T-helper 1 cell treated with Interleukin-12 subunit alpha and Interleukin-12 subunit beta and Interleukin-4 antibody, amounts not matched to agents 30 μg/mL and 1 μg/mL, for 36 hours (primary cell): Measurements from ENCODE around the gene KDSR.

ENCODE experiments used
- H3K27ac Mint-ChIP-seq: one replicate; pipeline ENCODE4 v1.8.0; 2021; ENCODE audit warnings: mild to moderate bottlenecking, mixed read lengths
- H3K27me3 Mint-ChIP-seq: one replicate; pipeline ENCODE4 v1.8.0; 2021; ENCODE audit warnings: low read depth, mixed read lengths
- H3K36me3 Mint-ChIP-seq: one replicate; pipeline ENCODE4 v1.8.0; 2021; ENCODE audit warnings: low read depth, mixed read lengths
- H3K4me1 Mint-ChIP-seq: one replicate; pipeline ENCODE4 v1.8.0; 2021; ENCODE audit warnings: low read depth, mixed read lengths
- H3K4me3 Mint-ChIP-seq: one replicate; pipeline ENCODE4 v1.8.0; 2021; ENCODE audit warnings: mild to moderate bottlenecking, moderate library complexity, mixed read lengths
- H3K9me3 Mint-ChIP-seq: one replicate; pipeline ENCODE4 v1.8.0; 2021; ENCODE audit warnings: mixed read lengths

Gene KDSR, protein sequence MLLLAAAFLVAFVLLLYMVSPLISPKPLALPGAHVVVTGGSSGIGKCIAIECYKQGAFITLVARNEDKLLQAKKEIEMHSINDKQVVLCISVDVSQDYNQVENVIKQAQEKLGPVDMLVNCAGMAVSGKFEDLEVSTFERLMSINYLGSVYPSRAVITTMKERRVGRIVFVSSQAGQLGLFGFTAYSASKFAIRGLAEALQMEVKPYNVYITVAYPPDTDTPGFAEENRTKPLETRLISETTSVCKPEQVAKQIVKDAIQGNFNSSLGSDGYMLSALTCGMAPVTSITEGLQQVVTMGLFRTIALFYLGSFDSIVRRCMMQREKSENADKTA

DNA sequence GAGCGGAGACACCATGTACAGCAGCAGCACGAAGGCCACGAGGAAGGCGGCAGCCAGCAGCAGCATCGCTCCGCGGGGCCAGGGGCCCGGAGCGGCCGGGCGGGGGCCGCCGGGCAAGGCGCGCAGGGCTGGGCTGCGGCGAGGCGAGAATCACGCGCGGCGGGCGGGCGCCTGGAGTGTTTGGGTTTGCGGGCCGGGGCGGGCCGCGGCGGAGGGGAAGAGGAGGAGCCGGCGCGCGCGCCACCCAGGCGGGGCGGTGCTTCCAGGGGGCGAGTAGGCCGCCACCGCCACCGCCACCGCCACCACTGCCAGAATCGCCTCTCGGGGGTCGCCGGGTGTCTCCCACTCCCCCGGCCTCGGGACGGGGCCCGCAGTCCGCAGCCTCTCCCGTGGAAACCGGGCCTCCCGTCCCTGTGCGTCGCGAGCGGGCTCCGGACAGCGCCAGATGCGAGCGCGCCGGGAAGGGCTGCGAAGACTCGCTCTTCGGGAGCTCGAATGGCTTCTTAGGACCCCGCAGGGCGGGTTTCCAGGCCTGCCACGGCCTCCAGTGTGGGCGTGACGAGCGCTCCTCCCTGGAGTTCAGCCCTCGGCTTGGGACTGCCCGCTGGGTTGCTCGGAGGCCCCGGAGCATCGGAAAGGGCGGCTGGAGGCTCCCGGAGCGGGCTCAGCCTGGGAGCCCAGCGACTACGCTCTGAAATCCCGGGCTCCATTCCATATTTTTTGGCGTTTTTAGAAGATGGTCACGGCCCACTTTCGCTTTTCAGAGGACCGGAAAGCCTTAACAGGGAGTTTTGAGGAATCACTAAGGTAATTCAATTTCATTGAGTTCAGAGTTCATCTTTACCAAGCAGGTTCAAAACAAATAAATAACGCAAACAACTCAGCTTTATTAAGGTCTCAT is at the start of gene KDSR:
Gene KDSR, minus strand, starts transcription at position 154 of the 901 bp plus-strand sequence. Its CDS starts 88 bp downstream, at position 66.
- H3K4me3 Mint-ChIP-seq, result peak within 1 kb of the TSS; percentile 91
- H3K9me3 Mint-ChIP-seq, result peaks cover 16% of the 10 kb centered on the region
- peaks cover 28% of the 10 kb centered on the region for H3K4me1 Mint-ChIP-seq
- H3K36me3 Mint-ChIP-seq, result peaks cover 15% of the 10 kb centered on the region
- no peaks in the 10 kb centered on the region for H3K27me3 Mint-ChIP-seq
- H3K27ac Mint-ChIP-seq, result peak within 1 kb of the TSS; percentile 82

- H3K9me3 Mint-ChIP-seq, result no peaks in the 10 kb centered on the region
- no peak overlapping the region for H3K4me3 Mint-ChIP-seq
- no peaks in the 10 kb centered on the region for H3K27me3 Mint-ChIP-seq
- H3K4me1 Mint-ChIP-seq, result peaks cover 39% of the 10 kb centered on the region
- H3K27ac Mint-ChIP-seq, result no peak overlapping the region
- peaks cover 38% of the 10 kb centered on the region for H3K36me3 Mint-ChIP-seq
These were observed 45.9 kb upstream of the KDSR start for GRCh38 chr18:63412953-63413352.

DNA sequence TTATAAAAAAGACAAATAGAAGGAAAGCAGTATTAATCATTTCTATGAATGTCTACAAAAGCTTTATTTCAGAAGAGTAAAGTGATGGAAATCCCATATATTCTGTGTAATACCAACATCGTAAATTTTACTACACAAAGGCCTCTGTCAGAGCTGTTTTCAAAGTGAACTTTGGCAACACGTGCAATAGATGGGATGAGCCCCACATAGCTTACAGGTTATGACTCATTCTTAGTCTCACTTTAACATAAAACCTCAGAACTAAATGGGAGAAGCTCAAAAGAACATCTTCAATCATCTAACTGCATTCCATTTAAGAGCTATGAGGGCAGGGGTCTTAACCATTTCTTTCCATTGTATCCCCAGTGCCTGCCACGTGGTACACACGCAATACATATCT is 43.8 kb upstream of the KDSR start:
- H3K27ac Mint-ChIP-seq, result peak overlapping the region; percentile 13
- H3K4me3 Mint-ChIP-seq, result no peak overlapping the region
- H3K9me3 Mint-ChIP-seq, result no peaks in the 10 kb centered on the region
- H3K27me3 Mint-ChIP-seq, result no peaks in the 10 kb centered on the region
- H3K4me1 Mint-ChIP-seq, result peaks cover 46% of the 10 kb centered on the region
- H3K36me3 Mint-ChIP-seq, result peaks cover 51% of the 10 kb centered on the region

DNA sequence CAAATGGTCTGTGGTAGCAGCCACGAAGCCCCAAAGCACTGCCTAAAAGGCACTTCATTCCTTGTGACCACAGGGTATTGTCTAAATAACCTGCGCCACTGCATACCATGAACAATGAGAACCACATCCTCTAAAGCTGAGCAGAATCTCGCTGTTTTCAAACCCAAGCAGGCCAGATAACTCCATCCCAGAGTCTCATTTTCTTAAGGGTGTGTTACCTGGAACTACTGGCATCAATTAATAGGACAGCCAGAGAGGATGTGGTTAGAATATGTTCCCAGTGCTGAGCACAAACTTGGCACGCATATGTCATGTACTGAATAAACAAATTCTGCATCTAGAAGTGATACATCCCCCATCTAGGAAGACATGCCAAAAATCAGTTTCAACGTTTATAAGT is 42.3 kb upstream of the KDSR start:
- Mint-ChIP-seq H3K4me3 (no peak overlapping the region), H3K27ac (peak overlapping the region; percentile 59), H3K36me3 (peaks cover 48% of the 10 kb centered on the region), H3K9me3 (no peaks in the 10 kb centered on the region), H3K4me1 (peaks cover 41% of the 10 kb centered on the region), H3K27me3 (no peaks in the 10 kb centered on the region)

DNA sequence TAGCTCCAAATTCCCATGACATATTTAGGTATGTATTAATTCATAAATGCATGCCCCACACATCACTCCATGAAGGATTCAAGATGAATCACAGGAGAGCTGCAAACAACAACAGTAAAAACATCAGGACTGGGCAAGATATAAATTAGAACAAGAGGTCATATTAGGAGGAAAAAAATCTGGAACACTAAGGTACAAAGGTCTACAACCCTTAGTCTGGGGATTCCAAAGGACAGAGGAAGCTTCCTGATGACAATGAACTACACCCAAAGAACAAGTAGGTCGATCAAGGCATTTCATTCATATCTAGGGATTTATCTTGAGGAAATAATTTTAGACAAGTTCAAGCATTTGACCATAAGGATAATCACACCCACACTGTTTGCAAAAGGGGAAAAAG is 40.7 kb upstream of the KDSR start:
- H3K36me3 Mint-ChIP-seq, result peaks cover 52% of the 10 kb centered on the region

GRCh38 chr18:63405986-63406385 is 39.0 kb upstream of the KDSR start:
- no peaks in the 10 kb centered on the region for H3K9me3 Mint-ChIP-seq
- H3K36me3 Mint-ChIP-seq, result peaks cover 59% of the 10 kb centered on the region
- no peak overlapping the region for H3K27ac Mint-ChIP-seq
- H3K4me3 Mint-ChIP-seq, result no peak overlapping the region
- H3K27me3 Mint-ChIP-seq, result no peaks in the 10 kb centered on the region
- H3K4me1 Mint-ChIP-seq, result peaks cover 35% of the 10 kb centered on the region

More for the DNA sequence above, 40.7 kb upstream of the KDSR start:
- peaks cover 38% of the 10 kb centered on the region for H3K4me1 Mint-ChIP-seq
- H3K27ac Mint-ChIP-seq, result no peak overlapping the region
- H3K27me3 Mint-ChIP-seq, result no peaks in the 10 kb centered on the region
- H3K9me3 Mint-ChIP-seq, result no peaks in the 10 kb centered on the region
- H3K4me3 Mint-ChIP-seq, result no peak overlapping the region

DNA sequence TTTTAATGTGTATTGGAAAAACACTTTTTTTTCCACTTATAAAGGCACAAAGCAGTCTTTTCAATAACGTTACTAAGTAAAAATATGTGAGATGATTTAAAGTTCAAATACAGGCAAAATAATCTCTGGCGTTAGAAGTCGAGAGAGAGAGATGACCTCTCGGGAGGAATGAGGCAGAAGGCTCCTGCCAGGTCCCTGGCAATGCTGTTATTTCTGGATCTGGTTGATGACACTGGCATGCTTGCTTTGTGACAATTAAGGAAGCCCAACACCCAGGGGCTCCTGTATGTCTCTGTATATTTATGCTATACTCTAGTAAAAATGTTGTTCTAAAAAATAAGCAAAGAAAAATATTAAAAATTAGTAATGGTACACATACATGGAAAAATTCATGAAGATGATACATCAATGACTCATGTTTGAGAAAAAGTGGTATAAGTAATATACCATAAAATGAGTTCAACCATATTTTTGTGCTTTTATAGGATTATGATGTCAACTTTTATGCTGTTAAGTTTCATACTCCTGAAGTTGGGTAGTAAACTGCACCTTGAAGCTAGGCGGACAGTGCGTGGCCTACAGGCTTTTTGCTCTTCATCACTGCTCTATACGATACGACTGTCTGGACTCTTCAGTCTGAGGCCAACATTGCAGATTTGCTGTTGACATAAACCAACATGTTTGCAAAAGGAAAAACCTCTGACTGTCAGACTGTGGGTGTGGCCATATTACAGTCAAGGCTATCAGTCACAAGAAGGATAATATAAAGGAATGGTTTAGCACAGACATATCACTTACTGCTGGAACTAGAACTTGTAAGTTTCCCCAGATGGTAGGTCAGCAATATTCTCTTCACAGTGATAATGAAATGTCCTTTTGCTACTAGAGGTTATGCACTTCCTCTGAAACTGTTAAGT is 35.5 kb upstream of the KDSR start:
- no peak overlapping the region for H3K27ac Mint-ChIP-seq
- H3K36me3 Mint-ChIP-seq, result peaks cover 61% of the 10 kb centered on the region
- no peak overlapping the region for H3K4me3 Mint-ChIP-seq
- no peaks in the 10 kb centered on the region for H3K27me3 Mint-ChIP-seq
- H3K9me3 Mint-ChIP-seq, result no peaks in the 10 kb centered on the region
- H3K4me1 Mint-ChIP-seq, result peaks cover 16% of the 10 kb centered on the region

GRCh38 chr18:63399300-63399699 is 32.3 kb upstream of the KDSR start:
- H3K27ac Mint-ChIP-seq, result no peak overlapping the region
- H3K36me3 Mint-ChIP-seq, result peaks cover 52% of the 10 kb centered on the region
- no peaks in the 10 kb centered on the region for H3K27me3 Mint-ChIP-seq
- no peak overlapping the region for H3K4me3 Mint-ChIP-seq
- H3K4me1 Mint-ChIP-seq, result peaks cover 13% of the 10 kb centered on the region
- H3K9me3 Mint-ChIP-seq, result no peaks in the 10 kb centered on the region

DNA sequence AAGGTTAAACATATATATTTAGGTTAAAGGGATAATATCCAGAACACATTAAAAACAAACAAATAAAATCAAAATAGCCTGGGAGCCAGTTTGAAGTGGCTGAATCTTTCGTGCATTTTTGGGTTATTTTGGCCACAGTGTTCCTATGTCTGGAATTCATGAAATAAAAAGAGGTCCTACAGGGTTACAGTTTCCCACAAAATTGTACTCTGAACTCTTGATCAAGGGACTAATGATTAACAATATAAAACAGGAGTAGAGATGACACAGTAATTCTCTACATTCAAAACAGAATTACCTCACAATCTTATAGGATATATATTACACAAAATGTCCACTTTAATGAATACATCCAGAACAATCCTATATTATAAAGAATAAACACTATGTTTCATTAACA is 30.3 kb upstream of the KDSR start:
- Mint-ChIP-seq H3K4me1 (peaks cover 9% of the 10 kb centered on the region), H3K9me3 (no peaks in the 10 kb centered on the region), H3K27me3 (no peaks in the 10 kb centered on the region), H3K27ac (no peak overlapping the region), H3K36me3 (peaks cover 36% of the 10 kb centered on the region), H3K4me3 (no peak overlapping the region)

GRCh38 chr18:63395503-63395902 is 28.5 kb upstream of the KDSR start:
- Mint-ChIP-seq H3K4me1 (peaks cover 8% of the 10 kb centered on the region), H3K4me3 (no peak overlapping the region), H3K27me3 (no peaks in the 10 kb centered on the region), H3K9me3 (no peaks in the 10 kb centered on the region), H3K27ac (no peak overlapping the region), H3K36me3 (peaks cover 31% of the 10 kb centered on the region)

GRCh38 chr18:63394954-63395353 is 27.9 kb upstream of the KDSR start:
- Mint-ChIP-seq H3K36me3 (peaks cover 26% of the 10 kb centered on the region), H3K4me3 (no peak overlapping the region), H3K4me1 (peaks cover 4% of the 10 kb centered on the region), H3K9me3 (no peaks in the 10 kb centered on the region), H3K27me3 (no peaks in the 10 kb centered on the region), H3K27ac (no peak overlapping the region)

DNA sequence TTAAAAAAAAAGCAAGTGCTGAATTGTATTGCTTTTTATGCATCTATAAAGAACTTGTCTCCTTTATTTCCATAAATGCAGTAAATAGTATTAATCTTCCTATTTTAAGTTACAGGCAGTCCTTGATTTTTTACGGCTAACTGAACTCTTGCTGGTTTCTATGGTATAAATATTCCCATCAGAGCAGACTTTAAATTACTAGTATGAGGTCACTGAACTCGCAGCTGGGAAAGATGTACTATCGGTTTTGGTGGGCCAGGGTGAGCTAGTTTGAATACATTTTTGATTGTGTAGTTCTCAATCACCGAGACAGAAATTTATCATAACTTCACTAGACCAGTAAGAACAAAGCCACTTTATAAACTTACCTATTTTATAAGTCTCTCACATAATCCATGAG is 20.9 kb upstream of the KDSR start:
- Mint-ChIP-seq H3K4me3 (no peak overlapping the region), H3K27ac (no peak overlapping the region), H3K4me1 (peaks cover 2% of the 10 kb centered on the region), H3K36me3 (peaks cover 34% of the 10 kb centered on the region), H3K9me3 (peaks cover 3% of the 10 kb centered on the region), H3K27me3 (no peaks in the 10 kb centered on the region)

DNA sequence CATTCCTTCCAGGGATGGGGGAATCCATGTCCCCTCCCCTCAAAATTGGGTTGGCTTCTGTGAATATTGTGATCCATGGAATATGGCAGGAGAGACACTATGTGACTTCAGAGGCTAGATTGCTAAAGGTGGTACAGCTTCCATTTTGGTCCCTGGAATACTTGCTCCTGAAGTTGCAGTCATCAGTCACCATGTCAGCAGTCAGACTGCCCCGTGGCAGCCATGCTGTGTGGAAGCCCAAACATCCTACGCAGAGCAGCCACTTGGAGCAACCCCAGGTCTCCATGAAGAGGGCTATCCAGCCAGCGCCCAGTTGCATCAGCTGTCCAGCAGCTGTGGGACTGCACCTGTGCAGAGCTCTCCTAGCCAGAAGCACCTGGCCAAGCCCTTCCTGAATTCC is 15.8 kb upstream of the KDSR start:
- H3K27ac Mint-ChIP-seq, result no peak overlapping the region
- H3K4me1 Mint-ChIP-seq, result peaks cover 14% of the 10 kb centered on the region
- peaks cover 3% of the 10 kb centered on the region for H3K9me3 Mint-ChIP-seq
- H3K27me3 Mint-ChIP-seq, result no peaks in the 10 kb centered on the region
- H3K4me3 Mint-ChIP-seq, result no peak overlapping the region
- peaks cover 43% of the 10 kb centered on the region for H3K36me3 Mint-ChIP-seq

DNA sequence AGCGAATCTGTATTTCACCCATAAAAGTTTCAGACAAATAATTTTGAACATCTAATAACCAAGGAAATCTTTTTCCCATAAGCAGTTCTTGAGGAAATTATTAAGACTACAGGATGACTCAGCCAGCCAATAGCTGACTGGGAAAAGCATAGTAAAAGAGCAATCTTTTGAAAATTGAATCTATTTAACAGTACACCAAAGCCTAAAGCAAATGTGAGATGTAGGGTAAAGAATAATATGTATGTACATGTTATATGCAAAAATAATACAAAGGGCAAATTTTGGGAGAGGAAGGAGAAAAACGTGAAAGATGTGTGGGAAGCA is 12.6 kb upstream of the KDSR start:
- H3K4me1 Mint-ChIP-seq, result peaks cover 23% of the 10 kb centered on the region
- no peaks in the 10 kb centered on the region for H3K27me3 Mint-ChIP-seq
- H3K9me3 Mint-ChIP-seq, result peaks cover 9% of the 10 kb centered on the region
- H3K36me3 Mint-ChIP-seq, result peaks cover 39% of the 10 kb centered on the region
- no peak overlapping the region for H3K27ac Mint-ChIP-seq
- H3K4me3 Mint-ChIP-seq, result no peak overlapping the region
